ENCODE measurements around the gene ATE1. TPM values are rescaled to one million over a fixed set of nuclear protein-coding genes. Genes with fewer than 3 reads are reported as not detected.

The ATE1 gene
- total and polyA plus RNA-seq, 9 donors = 8.9 to 36.6 (median 31.2) TPM

DNA sequence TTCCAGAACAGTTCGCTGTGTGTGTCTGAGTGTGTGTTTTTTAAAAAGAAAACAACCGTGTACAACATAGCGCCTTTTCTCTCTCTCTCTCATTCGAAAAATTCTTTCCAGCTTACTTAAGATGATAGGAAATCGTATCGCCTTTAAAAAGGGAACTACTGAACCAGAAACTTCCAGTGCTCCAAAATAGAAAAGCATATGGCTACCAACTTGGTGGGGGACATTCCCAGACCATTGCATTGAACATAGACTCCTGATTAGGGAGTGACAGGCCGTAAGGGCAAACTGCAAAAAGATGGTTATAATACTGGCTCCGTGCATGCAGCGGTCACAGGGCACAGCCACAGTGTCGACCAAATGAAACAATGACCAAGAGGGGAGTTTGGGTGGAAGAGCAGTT, 235.2 kb downstream of the ATE1 start:
- Histone ChIP-seq H3K4me1 (ENCODE audit: insufficient read depth) (no peaks in the 10 kb centered on the region), H3K27ac (no peak overlapping the region), H3K27me3 (no peaks in the 10 kb centered on the region), H3K36me3 (no peaks in the 10 kb centered on the region), H3K9me3 (no peaks in the 10 kb centered on the region), H3K4me3 (no peak overlapping the region)
- 77 to 82% (median 82%) methylated on average over 10 of the region's 10 CpGs for WGBS, 3 donors
- intact Hi-C loops (cut with DNase I) = no loop called here
- DNase-seq = no peak
- no peak for TF ChIP-seq CTCF (IDR thresholded peaks at IDR 0.05)
- TF ChIP-seq POLR2A (IDR thresholded peaks at IDR 0.05) = no peak
- TF ChIP-seq EP300 (IDR thresholded peaks at IDR 0.05) = no peak

DNA sequence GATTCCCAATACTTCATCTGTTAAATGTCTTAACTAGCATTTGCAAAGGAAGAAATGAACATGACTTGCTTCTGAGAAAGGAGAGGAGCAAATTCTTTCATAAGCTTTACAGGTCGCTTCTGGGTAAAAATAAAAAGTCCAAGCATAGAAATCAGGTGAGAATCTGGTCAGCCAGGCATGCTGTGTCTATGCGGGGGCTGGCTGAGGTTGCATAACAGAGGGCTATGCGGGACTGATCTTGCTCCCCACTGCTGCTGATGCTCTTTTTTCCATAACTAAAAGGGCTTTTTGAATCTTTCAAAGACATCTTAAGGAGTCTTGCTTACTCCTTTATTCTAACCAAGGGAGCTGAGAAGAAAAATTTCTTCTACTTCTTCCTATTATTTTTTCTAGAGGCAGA, 236.9 kb downstream of the ATE1 start:
- no peaks in the 10 kb centered on the region for H3K9me3 ChIP-seq
- no peaks in the 10 kb centered on the region for H3K4me1 ChIP-seq (ENCODE audit: insufficient read depth)
- no peak overlapping the region for H3K4me3 ChIP-seq
- H3K27ac ChIP-seq = no peak overlapping the region
- no peaks in the 10 kb centered on the region for H3K27me3 ChIP-seq
- WGBS, 3 donors = 57 to 64% (median 60%) methylated on average over 3 of the region's 3 CpGs
- TF ChIP-seq CTCF (IDR thresholded peaks at IDR 0.05) = no peak
- TF ChIP-seq EP300 (IDR thresholded peaks at IDR 0.05) = no peak
- TF ChIP-seq POLR2A (IDR thresholded peaks at IDR 0.05) = no peak
- no peaks in the 10 kb centered on the region for H3K36me3 ChIP-seq
- DNase-seq = no peak
- intact Hi-C loops (cut with DNase I) = no loop called here

Small RNAs within 50 kb of the gene (small RNA-seq; reads per million reads assigned to genes)
- gene RF00019 (not detected), gene RF02219 (not detected)

Other genes with a start within 250 kb of the ATE1 start
- gene NSMCE4A, start 47.2 kb upstream of the ATE1 start, total RNA-seq = 10 to 100 TPM; 34.1 to 71.4 (median 41.2) TPM
- 10 to 100 TPM; 45.4 to 47.2 TPM for gene NSMCE4A, start 47.2 kb upstream of the ATE1 start, polyA plus RNA-seq
- 10 to 100 TPM in 5 of 7 donors, 1 to 10 TPM in 2; 7.2 to 66.4 (median 14.2) TPM for gene TACC2, start 61.1 kb upstream of the ATE1 start, total RNA-seq
- gene TACC2, start 61.1 kb upstream of the ATE1 start, polyA plus RNA-seq = 10 to 100 TPM in 1 of 2 donors, 1 to 10 TPM in 1; 6.1 to 28.3 TPM